H9 (cell line): ENCODE results near the gene KDSR. TPM values are rescaled to one million over a fixed set of nuclear protein-coding genes. Genes with fewer than 3 reads are reported as not detected.

ENCODE experiments used
- DNase-seq: peaks from one replicate; pipeline ENCODE4 v3.0.0-alpha.2; 2017
- H2AFZ ChIP-seq: one replicate; pipeline ENCODE4 v1.6.1; 2013; ENCODE audit warnings: mild to moderate bottlenecking, low read length, control low read depth, moderate library complexity
- H2AK5ac ChIP-seq: 2 replicates; pipeline ENCODE4 v1.6.1; 2013; ENCODE audit warnings: low read length, control low read depth, mixed read lengths; ENCODE audit not compliant: insufficient read length
- H2BK120ac ChIP-seq: one replicate; pipeline ENCODE4 v1.6.1; 2013; ENCODE audit warnings: low read depth, mild to moderate bottlenecking, low read length, control low read depth, inconsistent platforms; ENCODE audit not compliant: poor library complexity, severe bottlenecking
- H2BK12ac ChIP-seq: 2 replicates; pipeline ENCODE4 v1.6.1; 2013; ENCODE audit warnings: low read length, control low read depth, mixed read lengths, low read depth; ENCODE audit not compliant: insufficient read length
- H2BK15ac ChIP-seq: 2 replicates; pipeline ENCODE4 v1.6.1; 2013; ENCODE audit warnings: low read depth, low read length, control low read depth
- H2BK20ac ChIP-seq: one replicate; pipeline ENCODE4 v1.6.1; 2013; ENCODE audit warnings: low read depth, mild to moderate bottlenecking, low read length, control low read depth, inconsistent platforms; ENCODE audit not compliant: poor library complexity, severe bottlenecking
- H2BK5ac ChIP-seq: 2 replicates; pipeline ENCODE4 v1.6.1; 2013; ENCODE audit warnings: low read length, control low read depth, mixed read lengths; ENCODE audit not compliant: insufficient read length
- H3K14ac ChIP-seq: 2 replicates; pipeline ENCODE4 v1.6.1; 2013; ENCODE audit warnings: low read length, control low read depth; ENCODE audit not compliant: insufficient read depth
- H3K18ac ChIP-seq: 2 replicates; pipeline ENCODE4 v1.6.1; 2013; ENCODE audit warnings: low read depth, mild to moderate bottlenecking, mixed read lengths, low read length, control low read depth; ENCODE audit not compliant: insufficient read length
- H3K23ac ChIP-seq: 2 replicates; pipeline ENCODE4 v1.6.1; 2013; ENCODE audit warnings: low read length, control low read depth, mixed read lengths, low read depth; ENCODE audit not compliant: insufficient read length
- H3K23me2 ChIP-seq: 2 replicates; pipeline ENCODE4 v1.6.1; 2013; ENCODE audit warnings: low read depth, mild to moderate bottlenecking, mixed read lengths, low read length, control low read depth; ENCODE audit not compliant: insufficient read length, poor library complexity, severe bottlenecking
- H3K27ac ChIP-seq: 2 replicates; pipeline ENCODE4 v1.5.1; 2013; ENCODE audit warnings: low read length, control low read depth, mixed read lengths, low read depth; ENCODE audit not compliant: insufficient read length
- H3K27me3 ChIP-seq: 2 replicates; pipeline ENCODE4 v1.6.1; 2013; ENCODE audit warnings: low read length, control low read depth, inconsistent platforms; ENCODE audit not compliant: insufficient read depth
- H3K4ac ChIP-seq: 2 replicates; pipeline ENCODE4 v1.6.1; 2013; ENCODE audit warnings: low read depth, mild to moderate bottlenecking, control low read depth, inconsistent platforms, low read length, moderate library complexity
- H3K4me1 ChIP-seq: 2 replicates; pipeline ENCODE4 v1.6.1; 2013; ENCODE audit warnings: low read length, control low read depth, inconsistent platforms; ENCODE audit not compliant: insufficient read depth
- H3K4me2 ChIP-seq: 2 replicates; pipeline ENCODE4 v1.6.1; 2013; ENCODE audit warnings: low read length, control low read depth, mixed read lengths; ENCODE audit not compliant: insufficient read length, insufficient read depth
- H3K56ac ChIP-seq: 2 replicates; pipeline ENCODE4 v1.6.1; 2013; ENCODE audit warnings: low read depth, mild to moderate bottlenecking, mixed read lengths, low read length, control low read depth; ENCODE audit not compliant: insufficient read length
- H3K79me1 ChIP-seq: 2 replicates; pipeline ENCODE4 v1.6.1; 2013; ENCODE audit warnings: low read depth, mild to moderate bottlenecking, moderate library complexity, low read length, control low read depth, inconsistent platforms; ENCODE audit not compliant: insufficient read depth, poor library complexity, severe bottlenecking
- H3K79me2 ChIP-seq: 2 replicates; pipeline ENCODE4 v1.6.1; 2013; ENCODE audit warnings: low read length, control low read depth, inconsistent platforms; ENCODE audit not compliant: insufficient read depth
- H3K9ac ChIP-seq: 2 replicates; pipeline ENCODE4 v1.6.1; 2013; ENCODE audit warnings: low read length, control low read depth, mixed read lengths; ENCODE audit not compliant: insufficient read length; ENCODE audit errors: extremely low read depth
- H3K9me3 ChIP-seq: one replicate; pipeline ENCODE4 v1.6.1; 2013; ENCODE audit warnings: low read depth, low read length, inconsistent platforms; ENCODE audit not compliant: control insufficient read depth
- H3T11ph ChIP-seq: one replicate; pipeline ENCODE4 v1.6.1; 2013; ENCODE audit warnings: mild to moderate bottlenecking, low read length, control low read depth, inconsistent platforms
- H4K20me1 ChIP-seq: one replicate; pipeline ENCODE4 v1.6.1; 2013; ENCODE audit not compliant: control insufficient read depth, insufficient read length, insufficient read depth
- H4K5ac ChIP-seq: 2 replicates; pipeline ENCODE4 v1.6.1; 2013; ENCODE audit warnings: low read depth, mild to moderate bottlenecking, mixed read lengths, low read length, control low read depth; ENCODE audit not compliant: insufficient read length
- H4K8ac ChIP-seq: replicated peaks from 2 replicates; pipeline ENCODE4 v1.6.1; 2013; ENCODE audit warnings: low read length, control low read depth, mixed read lengths, low read depth; ENCODE audit not compliant: insufficient read length
- H4K91ac ChIP-seq: 2 replicates; pipeline ENCODE4 v1.6.1; 2013; ENCODE audit warnings: low read depth, mild to moderate bottlenecking, moderate library complexity, mixed read lengths, low read length, control low read depth; ENCODE audit not compliant: insufficient read length
- H3K27ac Mint-ChIP-seq, 3 experiments: 2 replicates in 2 of 3; 3 replicates in 1 of 3; pipeline ENCODE4 v1.8.0; 2020 to 2021; ENCODE audit warnings: mixed read lengths in 3 of 3, mild to moderate bottlenecking in 1 of 3, moderate library complexity in 1 of 3
- H3K27me3 Mint-ChIP-seq: 2 replicates; pipeline ENCODE4 v1.8.0; 2021; ENCODE audit warnings: low read depth, mild to moderate bottlenecking, moderate library complexity, mixed read lengths
- H3K36me3 Mint-ChIP-seq, 3 experiments: 2 replicates in 2 of 3; 3 replicates in 1 of 3; pipeline ENCODE4 v1.8.0; 2020 to 2021; ENCODE audit warnings: low read depth in 3 of 3, mixed read lengths in 3 of 3; ENCODE audit not compliant: insufficient read depth in 1 of 3
- H3K4me1 Mint-ChIP-seq, 2 experiments: 2 replicates each; pipeline ENCODE4 v1.8.0; 2020; ENCODE audit warnings: mixed read lengths in 2 of 2
- H3K4me3 Mint-ChIP-seq, 2 experiments: 2 replicates in 1 of 2; 3 replicates in 1 of 2; pipeline ENCODE4 v1.8.0; 2020 to 2021; ENCODE audit warnings: mild to moderate bottlenecking in 2 of 2, mixed read lengths in 2 of 2, moderate library complexity in 1 of 2
- H3K9me3 Mint-ChIP-seq, 2 experiments: 2 replicates in 1 of 2; 3 replicates in 1 of 2; pipeline ENCODE4 v1.8.0; 2020; ENCODE audit warnings: mild to moderate bottlenecking in 2 of 2, mixed read lengths in 2 of 2, moderate library complexity in 1 of 2
- CTCF ChIP-seq: fragments of 200-600 bp; sonication (generic); conservative IDR thresholded peaks from 3 replicates; pipeline ENCODE4 v1.8.0; 2021; ENCODE audit warnings: antibody characterized with exemption, mild to moderate bottlenecking
- WGBS: extraction: QIAGEN DNeasy Blood & Tissue Kit; methylation state at CpG from one replicate; pipeline ENCODE4 v1.1.7; 2013; ENCODE audit warnings: missing lambda C conversion rate, low lambda C conversion rate, mixed read lengths; ENCODE audit not compliant: insufficient read length; ENCODE audit errors: extremely low coverage; 5-methylcytosine and 5-hydroxymethylcytosine counted together
- total RNA-seq: library from RNA; stranded (reverse); gene quantifications from 2 replicates; pipeline ENCODE4 v1.2.1, GENCODE V29; 2021

The KDSR gene
- total RNA-seq, 1 experiment from 2014 or later = 58.5 TPM

GRCh38 chr18:63322206-63322605 is 44.8 kb downstream of the KDSR start:
- no peak overlapping the region for H3K4ac ChIP-seq
- H3K4me1 ChIP-seq = 0 out of 2 replicates have a peak, but pooled peaks cover 2% of the 10 kb centered on the region
- no peak overlapping the region for H3K4me2 ChIP-seq
- H3K56ac ChIP-seq = no peak overlapping the region
- no peak for TF ChIP-seq CTCF
- H3K4me3 Mint-ChIP-seq = no peak overlapping the region
- H2BK15ac ChIP-seq = no peak overlapping the region
- no peaks in the 10 kb centered on the region for H3K79me2 ChIP-seq
- H3K4me1 Mint-ChIP-seq = peaks cover 21 to 35% of the 10 kb centered on the region in 2 experiments
- no peak overlapping the region for H3K23ac ChIP-seq
- H4K8ac ChIP-seq = no peak overlapping the region
- H3K79me1 ChIP-seq = no peaks in the 10 kb centered on the region
- H3K18ac ChIP-seq = no peak overlapping the region
- no peak overlapping the region for H2BK20ac ChIP-seq
- H4K20me1 ChIP-seq = no peaks in the 10 kb centered on the region
- no peak overlapping the region for H4K91ac ChIP-seq
- DNase-seq = no peak
- no peak overlapping the region for H3K14ac ChIP-seq
- H3K9ac ChIP-seq = no peak overlapping the region
- H2AFZ ChIP-seq = no peak overlapping the region
- no peak overlapping the region for H3K27ac Mint-ChIP-seq
- no CpG with 5 or more reads among the region's 4 CpGs for WGBS
- no peak overlapping the region for H3K27ac ChIP-seq
- H3K27me3 ChIP-seq = peaks cover 10% of the 10 kb centered on the region; the same call in 1 of the 2 replicates
- H3K27me3 Mint-ChIP-seq = peaks cover 40% of the 10 kb centered on the region
- H2BK12ac ChIP-seq = no peak overlapping the region
- no peaks in the 10 kb centered on the region; a peak in 1 of 5 replicates for H3K9me3 Mint-ChIP-seq
- no peak overlapping the region for H2AK5ac ChIP-seq
- no peaks in the 10 kb centered on the region; a peak in 1 of 7 replicates for H3K36me3 Mint-ChIP-seq
- no peak overlapping the region for H4K5ac ChIP-seq
- no peak overlapping the region for H3T11ph ChIP-seq
- H3K23me2 ChIP-seq = peaks cover 19% of the 10 kb centered on the region
- no peak overlapping the region for H2BK120ac ChIP-seq
- no peaks in the 10 kb centered on the region for H3K9me3 ChIP-seq
- H2BK5ac ChIP-seq = no peak overlapping the region
